Hepatocyte (in vitro differentiated cells): ENCODE results near the gene PLPP7. TPM values are rescaled to one million over a fixed set of nuclear protein-coding genes. Genes with fewer than 3 reads are reported as not detected.

ENCODE experiments used
- DNase-seq: peaks from one replicate; pipeline ENCODE4 v3.0.0-alpha.2; 2016; ENCODE audit warnings: low spot score
- H2AFZ ChIP-seq: fragments of 200-600 bp; sonication (generic); 2 replicates; pipeline ENCODE4 v1.6.0; 2016; ENCODE audit warnings: antibody characterized with exemption, mild to moderate bottlenecking
- H3K27ac ChIP-seq: fragments of 200-600 bp; sonication (generic); 2 replicates; pipeline ENCODE4 v1.5.1; 2016; ENCODE audit warnings: mild to moderate bottlenecking
- H3K27me3 ChIP-seq: fragments of 200-600 bp; sonication (generic); 2 replicates; pipeline ENCODE4 v1.6.1; 2016
- H3K36me3 ChIP-seq: fragments of 200-600 bp; sonication (generic); replicated peaks from 2 replicates; pipeline ENCODE4 v1.5.1; 2016; ENCODE audit warnings: low read depth; ENCODE audit not compliant: insufficient read depth
- H3K4me1 ChIP-seq: fragments of 200-600 bp; sonication (generic); 2 replicates; pipeline ENCODE4 v1.5.1; 2016; ENCODE audit warnings: mild to moderate bottlenecking, moderate library complexity; ENCODE audit not compliant: insufficient read depth
- H3K4me2 ChIP-seq: fragments of 200-600 bp; sonication (generic); 2 replicates; pipeline ENCODE4 v1.6.0; 2016
- H3K4me3 ChIP-seq: fragments of 200-600 bp; sonication (generic); 2 replicates; pipeline ENCODE4 v1.5.1; 2016; ENCODE audit warnings: mild to moderate bottlenecking
- H3K79me2 ChIP-seq: fragments of 200-600 bp; sonication (generic); 2 replicates; pipeline ENCODE4 v1.6.0; 2017; ENCODE audit warnings: mild to moderate bottlenecking
- H3K9me2 ChIP-seq: fragments of 200-600 bp; sonication (generic); replicated peaks from 2 replicates; pipeline ENCODE4 v1.6.0; 2017; ENCODE audit warnings: mild to moderate bottlenecking; ENCODE audit not compliant: insufficient read depth
- H3K9me3 ChIP-seq: fragments of 200-600 bp; sonication (generic); 2 replicates; pipeline ENCODE4 v1.5.1; 2016; ENCODE audit warnings: low read depth, mild to moderate bottlenecking
- H4K20me1 ChIP-seq: fragments of 200-600 bp; sonication (generic); 2 replicates; pipeline ENCODE4 v1.6.0; 2016; ENCODE audit warnings: mild to moderate bottlenecking; ENCODE audit not compliant: insufficient read depth, poor library complexity, severe bottlenecking
- CTCF ChIP-seq: fragments of 200-600 bp; sonication (generic); IDR thresholded peaks from 2 replicates; pipeline ENCODE4 v1.5.1; 2016; ENCODE audit warnings: antibody characterized with exemption, mild to moderate bottlenecking; ENCODE audit not compliant: poor library complexity
- EZH2 ChIP-seq: fragments of 200-600 bp; sonication (generic); IDR thresholded peaks from 2 replicates; pipeline ENCODE4 v1.6.1; 2016; ENCODE audit warnings: antibody characterized with exemption, mild to moderate bottlenecking, borderline replicate concordance
- EZH2phosphoT487 ChIP-seq: fragments of 200-600 bp; sonication (generic); IDR thresholded peaks from one replicate; pipeline ENCODE4 v1.6.1; 2018; ENCODE audit warnings: antibody characterized with exemption, mild to moderate bottlenecking, low read depth, moderate library complexity; ENCODE audit not compliant: unreplicated experiment, severe bottlenecking
- WGBS: methylation state at CpG from one replicate; pipeline ENCODE4 v1.1.6; 2016; ENCODE audit warnings: low lambda C conversion rate; ENCODE audit errors: missing lambda C conversion rate; 5-methylcytosine and 5-hydroxymethylcytosine counted together
- polyA plus RNA-seq: library from polyadenylated mRNA; unstranded; fragments of >200 nt; fragmentation: Nextera tagmentation; extraction: Ambion mirVana; gene quantifications from 2 replicates; pipeline ENCODE4 v1.2.1, GENCODE V29; 2016
- total RNA-seq: library from RNA; depleted of rRNA; stranded (reverse); fragments of >200 nt; gene quantifications from 2 replicates; pipeline ENCODE4 v1.2.3, GENCODE V29; 2014

PLPP7 gene
- total and polyA plus RNA-seq, 2 experiments from 2014 or later, result 0.20 to 0.46 TPM

GRCh38 chr9:131279863-131280570 lies 9.5 kb upstream of the PLPP7 start:
- 91% methylated on average over 18 of the region's 19 CpGs for WGBS
- Histone ChIP-seq H4K20me1 (no peaks in the 10 kb centered on the region), H2AFZ (no peak overlapping the region), H3K79me2 (no peaks in the 10 kb centered on the region), H3K36me3 (no peaks in the 10 kb centered on the region), H3K9me2 (no peaks in the 10 kb centered on the region), H3K27me3 (peaks cover 52% of the 10 kb centered on the region), H3K4me2 (no peak overlapping the region), H3K4me3 (no peak overlapping the region), H3K9me3 (no peaks in the 10 kb centered on the region), H3K27ac (no peak overlapping the region), H3K4me1 (peaks cover 4% of the 10 kb centered on the region)
- no peak for TF ChIP-seq EZH2phosphoT487
- TF ChIP-seq EZH2, result no peak
- no peak for TF ChIP-seq CTCF
- no peak for DNase-seq

GRCh38 chr9:131280660-131281059 lies 8.9 kb upstream of the PLPP7 start:
- Histone ChIP-seq H3K36me3 (no peaks in the 10 kb centered on the region), H3K27ac (no peak overlapping the region), H3K27me3 (peaks cover 45% of the 10 kb centered on the region), H3K4me3 (no peak overlapping the region), H3K4me2 (no peak overlapping the region), H3K79me2 (no peaks in the 10 kb centered on the region), H2AFZ (no peak overlapping the region), H4K20me1 (no peaks in the 10 kb centered on the region), H3K9me2 (no peaks in the 10 kb centered on the region), H3K4me1 (peaks cover 4% of the 10 kb centered on the region), H3K9me3 (no peaks in the 10 kb centered on the region)
- no peak for DNase-seq
- WGBS, result 74% methylated on average over 3 of the region's 3 CpGs
- TF ChIP-seq EZH2phosphoT487, result no peak
- TF ChIP-seq EZH2, result no peak
- no peak for TF ChIP-seq CTCF

GRCh38 chr9:131281119-131281965 lies 8.2 kb upstream of the PLPP7 start:
- Histone ChIP-seq H3K27me3 (peaks cover 39% of the 10 kb centered on the region), H2AFZ (no peak overlapping the region), H3K27ac (no peak overlapping the region), H3K4me2 (no peak overlapping the region), H3K36me3 (no peaks in the 10 kb centered on the region), H3K4me1 (peaks cover 1% of the 10 kb centered on the region), H3K9me3 (no peaks in the 10 kb centered on the region), H3K4me3 (no peak overlapping the region), H3K79me2 (no peaks in the 10 kb centered on the region), H3K9me2 (no peaks in the 10 kb centered on the region), H4K20me1 (no peaks in the 10 kb centered on the region)
- 84% methylated on average over 17 of the region's 17 CpGs for WGBS
- no peak for DNase-seq
- no peak for TF ChIP-seq CTCF
- no peak for TF ChIP-seq EZH2
- TF ChIP-seq EZH2phosphoT487, result no peak
